ENCODE data around the gene INHA. TPM values are rescaled to one million over a fixed set of nuclear protein-coding genes. Genes with fewer than 3 reads are reported as not detected.

The INHA gene
- polyA plus RNA-seq (2012; ENCODE audit: insufficient read length, low read depth), result 0.34 TPM

GRCh38 chr2:219572237-219573001 lies at the start of gene INHA:
Gene INHA (plus strand): TSS chr2:219572310. CDS start chr2:219572375, 65 bp downstream.
- TF ChIP-seq FOXP2 (optimal IDR thresholded peaks at IDR 0.05; ENCODE audit: borderline replicate concordance, extremely low read depth, extremely low read length, insufficient read depth), result no peak
- TF ChIP-seq, protein P1, sequence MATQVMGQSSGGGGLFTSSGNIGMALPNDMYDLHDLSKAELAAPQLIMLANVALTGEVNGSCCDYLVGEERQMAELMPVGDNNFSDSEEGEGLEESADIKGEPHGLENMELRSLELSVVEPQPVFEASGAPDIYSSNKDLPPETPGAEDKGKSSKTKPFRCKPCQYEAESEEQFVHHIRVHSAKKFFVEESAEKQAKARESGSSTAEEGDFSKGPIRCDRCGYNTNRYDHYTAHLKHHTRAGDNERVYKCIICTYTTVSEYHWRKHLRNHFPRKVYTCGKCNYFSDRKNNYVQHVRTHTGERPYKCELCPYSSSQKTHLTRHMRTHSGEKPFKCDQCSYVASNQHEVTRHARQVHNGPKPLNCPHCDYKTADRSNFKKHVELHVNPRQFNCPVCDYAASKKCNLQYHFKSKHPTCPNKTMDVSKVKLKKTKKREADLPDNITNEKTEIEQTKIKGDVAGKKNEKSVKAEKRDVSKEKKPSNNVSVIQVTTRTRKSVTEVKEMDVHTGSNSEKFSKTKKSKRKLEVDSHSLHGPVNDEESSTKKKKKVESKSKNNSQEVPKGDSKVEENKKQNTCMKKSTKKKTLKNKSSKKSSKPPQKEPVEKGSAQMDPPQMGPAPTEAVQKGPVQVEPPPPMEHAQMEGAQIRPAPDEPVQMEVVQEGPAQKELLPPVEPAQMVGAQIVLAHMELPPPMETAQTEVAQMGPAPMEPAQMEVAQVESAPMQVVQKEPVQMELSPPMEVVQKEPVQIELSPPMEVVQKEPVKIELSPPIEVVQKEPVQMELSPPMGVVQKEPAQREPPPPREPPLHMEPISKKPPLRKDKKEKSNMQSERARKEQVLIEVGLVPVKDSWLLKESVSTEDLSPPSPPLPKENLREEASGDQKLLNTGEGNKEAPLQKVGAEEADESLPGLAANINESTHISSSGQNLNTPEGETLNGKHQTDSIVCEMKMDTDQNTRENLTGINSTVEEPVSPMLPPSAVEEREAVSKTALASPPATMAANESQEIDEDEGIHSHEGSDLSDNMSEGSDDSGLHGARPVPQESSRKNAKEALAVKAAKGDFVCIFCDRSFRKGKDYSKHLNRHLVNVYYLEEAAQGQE (IDR thresholded peaks at IDR 0.05; ENCODE audit: insufficient read depth in 1 of 2, low read depth in 2 of 2, low read length in 2 of 2), result no peak
- no peak for TF ChIP-seq POLR2AphosphoS5 (IDR thresholded peaks at IDR 0.05; ENCODE audit: low read depth, low read length)
- TF ChIP-seq TAF1 (IDR thresholded peaks at IDR 0.05; ENCODE audit: borderline replicate concordance, insufficient read depth, low read length), result no peak
- no peak for TF ChIP-seq SIN3A (IDR thresholded peaks at IDR 0.05; ENCODE audit: borderline replicate concordance, insufficient read depth, low read length)

- TF ChIP-seq POLR2AphosphoS5 (IDR thresholded peaks at IDR 0.05; ENCODE audit: low read depth, low read length) (no peak), TAF1 (IDR thresholded peaks at IDR 0.05; ENCODE audit: borderline replicate concordance, insufficient read depth, low read length) (no peak), FOXP2 (optimal IDR thresholded peaks at IDR 0.05; ENCODE audit: borderline replicate concordance, extremely low read depth, extremely low read length, insufficient read depth) (no peak), SIN3A (IDR thresholded peaks at IDR 0.05; ENCODE audit: borderline replicate concordance, insufficient read depth, low read length) (no peak)
- TF ChIP-seq, protein P1 (IDR thresholded peaks at IDR 0.05; ENCODE audit: insufficient read depth in 1 of 2, low read depth in 2 of 2, low read length in 2 of 2), result no peak
Observed at GRCh38 chr2:219523031-219523671, 49.0 kb upstream of the INHA start.

GRCh38 chr2:219524817-219525216 lies 47.3 kb upstream of the INHA start:
- TF ChIP-seq, protein P1 (IDR thresholded peaks at IDR 0.05; ENCODE audit: insufficient read depth in 1 of 2, low read depth in 2 of 2, low read length in 2 of 2), result no peak
- TF ChIP-seq POLR2AphosphoS5 (IDR thresholded peaks at IDR 0.05; ENCODE audit: low read depth, low read length), result no peak
- no peak for TF ChIP-seq FOXP2 (optimal IDR thresholded peaks at IDR 0.05; ENCODE audit: borderline replicate concordance, extremely low read depth, extremely low read length, insufficient read depth)
- TF ChIP-seq SIN3A (IDR thresholded peaks at IDR 0.05; ENCODE audit: borderline replicate concordance, insufficient read depth, low read length), result no peak
- no peak for TF ChIP-seq TAF1 (IDR thresholded peaks at IDR 0.05; ENCODE audit: borderline replicate concordance, insufficient read depth, low read length)

- TF ChIP-seq FOXP2 (optimal IDR thresholded peaks at IDR 0.05; ENCODE audit: borderline replicate concordance, extremely low read depth, extremely low read length, insufficient read depth), result no peak
- TF ChIP-seq, protein P1 (IDR thresholded peaks at IDR 0.05; ENCODE audit: insufficient read depth in 1 of 2, low read depth in 2 of 2, low read length in 2 of 2), result no peak; a peak in 1 of 4 replicates
- no peak for TF ChIP-seq TAF1 (IDR thresholded peaks at IDR 0.05; ENCODE audit: borderline replicate concordance, insufficient read depth, low read length)
- TF ChIP-seq SIN3A (IDR thresholded peaks at IDR 0.05; ENCODE audit: borderline replicate concordance, insufficient read depth, low read length), result no peak
- TF ChIP-seq POLR2AphosphoS5 (IDR thresholded peaks at IDR 0.05; ENCODE audit: low read depth, low read length), result no peak
Observed at GRCh38 chr2:219525533-219526232, 46.4 kb upstream of the INHA start.

All from PFSK-1 (cell line).